ENCODE results near the gene YOD1. TPM values are rescaled to one million over a fixed set of nuclear protein-coding genes. Genes with fewer than 3 reads are reported as not detected.

YOD1 gene
- total and polyA plus RNA-seq, 8 donors: 7.3 to 15.0 (median 13.0) TPM

DNA sequence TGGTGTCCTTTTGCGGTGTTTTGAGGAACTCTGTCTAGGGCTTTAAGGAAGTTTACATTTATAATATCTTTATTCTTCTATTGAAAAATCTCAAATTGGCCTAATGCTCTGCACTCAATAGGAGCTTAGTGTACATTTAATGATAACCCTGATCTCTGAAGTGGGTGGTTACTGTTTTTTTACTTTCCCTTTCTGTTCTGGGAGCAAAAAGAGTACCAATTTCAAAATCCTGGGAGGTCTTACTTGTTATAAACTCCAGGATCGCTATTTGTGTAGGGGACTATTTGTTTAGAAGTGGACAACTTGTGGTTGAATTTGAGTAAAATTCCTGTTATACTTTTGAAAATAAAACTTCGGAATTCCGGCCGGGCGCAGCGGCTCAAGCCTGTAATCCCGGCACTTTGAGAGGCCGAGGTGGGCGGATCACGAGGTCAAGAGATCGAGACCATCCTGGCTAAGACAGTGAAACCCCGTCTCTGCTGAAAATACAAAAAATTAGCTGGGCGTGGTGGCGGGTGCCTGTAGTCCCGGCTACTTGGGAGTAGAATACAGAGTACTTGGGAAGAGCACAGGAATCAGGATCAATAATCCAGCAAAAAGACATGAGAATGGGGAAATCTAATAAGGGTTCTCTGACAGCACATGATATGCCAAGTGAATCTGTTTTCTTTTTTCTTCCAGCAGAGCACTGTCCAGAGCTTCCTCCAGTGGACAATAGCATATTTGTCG is 38.8 kb upstream of the YOD1 start:
- TF ChIP-seq, protein P1, sequence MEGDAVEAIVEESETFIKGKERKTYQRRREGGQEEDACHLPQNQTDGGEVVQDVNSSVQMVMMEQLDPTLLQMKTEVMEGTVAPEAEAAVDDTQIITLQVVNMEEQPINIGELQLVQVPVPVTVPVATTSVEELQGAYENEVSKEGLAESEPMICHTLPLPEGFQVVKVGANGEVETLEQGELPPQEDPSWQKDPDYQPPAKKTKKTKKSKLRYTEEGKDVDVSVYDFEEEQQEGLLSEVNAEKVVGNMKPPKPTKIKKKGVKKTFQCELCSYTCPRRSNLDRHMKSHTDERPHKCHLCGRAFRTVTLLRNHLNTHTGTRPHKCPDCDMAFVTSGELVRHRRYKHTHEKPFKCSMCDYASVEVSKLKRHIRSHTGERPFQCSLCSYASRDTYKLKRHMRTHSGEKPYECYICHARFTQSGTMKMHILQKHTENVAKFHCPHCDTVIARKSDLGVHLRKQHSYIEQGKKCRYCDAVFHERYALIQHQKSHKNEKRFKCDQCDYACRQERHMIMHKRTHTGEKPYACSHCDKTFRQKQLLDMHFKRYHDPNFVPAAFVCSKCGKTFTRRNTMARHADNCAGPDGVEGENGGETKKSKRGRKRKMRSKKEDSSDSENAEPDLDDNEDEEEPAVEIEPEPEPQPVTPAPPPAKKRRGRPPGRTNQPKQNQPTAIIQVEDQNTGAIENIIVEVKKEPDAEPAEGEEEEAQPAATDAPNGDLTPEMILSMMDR (IDR thresholded peaks at IDR 0.05): no peak
- no peak for DNase-seq
- Histone ChIP-seq H3K4me1 (peaks cover 0 to 14% of the 10 kb centered on the region in 2 donors), H3K9me3 (no peaks in the 10 kb centered on the region), H3K4me3 (no peak overlapping the region), H3K27ac (no peak overlapping the region), H3K27me3 (no peaks in the 10 kb centered on the region), H3K36me3 (no peaks in the 10 kb centered on the region)
- intact Hi-C loops (cut with DNase I): loop anchor here in 1 of 2 donors (10.0 kb wide), 1 partner anchor 315 kb away; no protein-coding TSS in a partner anchor
- no peak for ATAC-seq

DNA sequence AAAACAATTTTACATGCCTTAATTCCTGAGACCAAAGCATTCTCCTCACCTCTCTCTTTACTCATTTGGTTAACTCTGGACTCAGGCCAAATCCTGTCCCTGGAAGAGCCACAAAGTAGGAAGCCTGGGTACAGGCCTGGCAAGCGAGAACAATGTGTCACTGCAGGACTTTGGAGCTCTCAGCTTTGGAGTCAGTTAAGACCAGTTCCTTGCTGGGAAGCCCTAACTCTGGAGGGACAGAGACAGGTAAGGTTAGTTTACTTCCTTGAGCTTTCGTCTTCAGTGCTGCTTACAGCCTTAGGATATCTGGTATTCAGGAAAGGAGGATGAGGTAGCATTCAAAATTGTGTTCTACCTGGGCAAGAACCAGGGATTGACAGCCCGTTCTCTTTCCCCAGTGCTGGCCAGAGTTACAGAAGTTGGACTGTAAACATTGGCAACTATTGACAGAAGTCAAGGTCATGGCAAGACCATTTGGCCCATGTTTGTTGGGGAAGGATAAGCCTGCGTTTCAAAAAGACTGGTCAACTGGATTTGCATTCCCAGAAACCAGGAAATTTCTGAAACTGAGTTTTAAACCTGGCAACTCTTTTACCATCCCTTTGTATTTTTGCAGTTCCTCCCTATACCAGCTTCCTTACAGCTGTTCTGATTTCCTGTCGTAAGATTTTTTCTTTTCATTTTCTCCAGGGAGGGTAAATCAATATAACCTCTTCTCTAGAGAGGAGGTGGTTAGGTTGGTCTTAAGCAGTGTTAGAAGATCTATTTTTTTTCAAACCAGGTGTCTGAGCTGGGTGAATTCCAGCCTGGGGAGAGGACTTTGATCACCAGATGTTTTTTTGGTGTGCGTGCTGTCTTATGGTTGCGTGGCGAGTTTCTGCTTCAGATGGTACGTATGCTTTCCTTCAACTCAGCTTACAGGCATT is 38.0 kb upstream of the YOD1 start, which contains the start of gene C4BPB:
C4BPB (plus strand) TSS at position 160 of the 926 bp plus-strand sequence; CDS start at position 832, 672 bp downstream.
- DNase-seq: no peak
- Histone ChIP-seq H3K9me3 (no peaks in the 10 kb centered on the region), H3K36me3 (no peaks in the 10 kb centered on the region), H3K27ac (no peak within 1 kb of the TSS), H3K4me1 (peaks cover 0 to 23% of the 10 kb centered on the region in 2 donors), H3K27me3 (no peaks in the 10 kb centered on the region), H3K4me3 (no peak within 1 kb of the TSS)
- intact Hi-C loops (cut with DNase I): loop anchor here in 1 of 2 donors (10.0 kb wide), 1 partner anchor 316 kb away; no protein-coding TSS in a partner anchor
- peak; percentile 47 for ATAC-seq
- TF ChIP-seq, protein P1 (IDR thresholded peaks at IDR 0.05): no peak

DNA sequence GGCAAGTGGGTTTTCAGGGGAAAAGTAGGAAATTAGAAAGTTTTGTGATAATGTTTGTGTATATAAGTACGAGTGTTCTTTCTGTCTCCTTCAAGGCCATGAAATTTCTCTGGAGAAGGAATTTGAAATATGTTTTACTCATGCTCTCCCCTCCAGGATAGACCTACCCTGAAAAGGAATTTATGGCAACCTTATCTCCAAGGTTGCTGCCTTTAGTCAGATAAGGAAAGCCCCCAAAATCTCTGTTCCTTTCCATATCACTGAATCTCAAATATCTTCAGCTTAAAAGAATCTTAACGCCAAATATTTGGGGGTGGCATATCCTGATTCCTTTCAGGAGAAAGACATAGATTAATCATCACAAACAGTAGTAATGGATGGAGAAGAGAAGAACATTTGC is 37.2 kb upstream of the YOD1 start:
- no peak overlapping the region for H3K4me3 ChIP-seq
- intact Hi-C loops (cut with DNase I): loop anchor here in 1 of 2 donors (10.0 kb wide), 1 partner anchor 317 kb away; no protein-coding TSS in a partner anchor
- ATAC-seq (peak; percentile 11), DNase-seq (no peak)
- TF ChIP-seq, protein P1 (IDR thresholded peaks at IDR 0.05): no peak
- no peak overlapping the region for H3K27ac ChIP-seq
- H3K27me3 ChIP-seq: no peaks in the 10 kb centered on the region
- H3K36me3 ChIP-seq: no peaks in the 10 kb centered on the region
- H3K4me1 ChIP-seq: peaks cover 0 to 25% of the 10 kb centered on the region in 2 donors
- no peaks in the 10 kb centered on the region for H3K9me3 ChIP-seq

DNA sequence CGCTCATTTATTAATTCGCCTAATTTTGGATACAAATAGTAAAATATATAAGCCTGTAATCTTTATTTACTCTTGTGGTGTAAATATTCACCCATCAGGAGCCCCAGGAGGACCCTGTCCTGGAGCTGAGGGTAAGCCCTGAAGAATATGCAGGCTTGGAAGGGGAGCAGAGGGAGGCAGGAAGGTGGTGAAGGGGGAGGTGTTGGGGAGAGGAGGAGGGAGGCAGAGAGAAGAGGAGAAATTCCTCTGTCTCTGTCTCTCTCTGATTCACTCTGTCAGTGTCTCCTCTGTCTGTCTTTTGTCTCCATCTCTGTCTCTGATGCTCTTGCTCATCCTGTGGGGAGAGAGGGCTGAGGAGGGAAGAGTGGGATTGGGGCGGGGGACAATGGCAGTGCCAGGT is 34.9 kb upstream of the YOD1 start:
- H3K4me3 ChIP-seq: no peak overlapping the region
- no peaks in the 10 kb centered on the region for H3K27me3 ChIP-seq
- intact Hi-C loops (cut with DNase I): loop anchor here in 1 of 2 donors (10.0 kb wide), 1 partner anchor 319 kb away; no protein-coding TSS in a partner anchor
- TF ChIP-seq, protein P1 (IDR thresholded peaks at IDR 0.05): no peak
- ATAC-seq (no peak), DNase-seq (no peak)
- H3K27ac ChIP-seq: no peak overlapping the region
- H3K4me1 ChIP-seq: peaks cover 0 to 25% of the 10 kb centered on the region in 2 donors
- H3K9me3 ChIP-seq: no peaks in the 10 kb centered on the region
- H3K36me3 ChIP-seq: peaks cover 0 to 5% of the 10 kb centered on the region in 2 donors
